GM19452 (cell line): Measurements from ENCODE around the gene NOD2.

ENCODE experiments used
- ATAC-seq: cut with Tn5 transposase; IDR thresholded peaks from one replicate; pipeline ENCODE4 v1.9.1; 2021; ENCODE audit not compliant: unreplicated experiment

The NOD2 gene

GRCh38 chr16:50712560-50712898, 19.1 kb downstream of the NOD2 start:
- ATAC-seq = no peak

GRCh38 chr16:50712956-50713355, 19.6 kb downstream of the NOD2 start:
- ATAC-seq = no peak

DNA sequence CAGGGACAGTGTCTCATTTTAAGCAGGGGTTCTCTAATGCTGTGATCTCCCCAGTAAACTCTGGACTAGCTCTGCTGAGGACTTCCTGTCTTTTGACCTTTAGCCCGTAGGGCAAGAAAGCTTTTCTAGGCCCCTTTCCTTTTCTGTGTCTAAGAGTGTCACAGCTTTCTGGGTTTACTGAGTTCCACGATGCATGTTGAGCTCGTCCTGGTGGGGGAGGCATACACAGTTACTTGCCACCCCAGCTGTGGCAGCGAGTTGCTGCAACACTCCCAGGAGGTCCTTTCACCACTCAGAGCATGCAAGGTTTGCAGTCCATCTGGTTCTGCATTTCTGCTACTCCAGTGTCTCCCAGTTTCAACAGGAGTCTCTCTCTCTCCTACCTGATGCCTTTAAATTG, 23.7 kb downstream of the NOD2 start:
- no peak for ATAC-seq

DNA sequence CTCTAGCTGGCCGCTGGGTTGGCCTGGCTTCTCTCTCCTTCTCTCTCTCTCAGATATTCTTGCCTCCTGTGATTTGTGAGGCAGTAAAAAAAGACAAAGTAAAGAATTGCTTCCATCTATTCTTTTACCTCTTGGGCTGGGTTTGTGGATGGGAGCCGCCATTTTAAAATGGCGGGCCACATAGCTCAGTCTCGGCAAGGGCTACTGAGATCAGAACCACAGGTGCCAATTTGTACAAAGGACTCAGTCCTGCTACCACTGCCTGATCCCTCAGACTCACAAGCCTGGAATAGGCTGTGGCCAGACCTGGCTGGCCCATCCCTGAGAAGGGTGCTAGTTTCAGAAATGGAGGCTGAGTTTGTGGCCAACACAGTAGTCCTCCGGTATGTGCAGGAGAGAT, 24.1 kb downstream of the NOD2 start:
- ATAC-seq = no peak

DNA sequence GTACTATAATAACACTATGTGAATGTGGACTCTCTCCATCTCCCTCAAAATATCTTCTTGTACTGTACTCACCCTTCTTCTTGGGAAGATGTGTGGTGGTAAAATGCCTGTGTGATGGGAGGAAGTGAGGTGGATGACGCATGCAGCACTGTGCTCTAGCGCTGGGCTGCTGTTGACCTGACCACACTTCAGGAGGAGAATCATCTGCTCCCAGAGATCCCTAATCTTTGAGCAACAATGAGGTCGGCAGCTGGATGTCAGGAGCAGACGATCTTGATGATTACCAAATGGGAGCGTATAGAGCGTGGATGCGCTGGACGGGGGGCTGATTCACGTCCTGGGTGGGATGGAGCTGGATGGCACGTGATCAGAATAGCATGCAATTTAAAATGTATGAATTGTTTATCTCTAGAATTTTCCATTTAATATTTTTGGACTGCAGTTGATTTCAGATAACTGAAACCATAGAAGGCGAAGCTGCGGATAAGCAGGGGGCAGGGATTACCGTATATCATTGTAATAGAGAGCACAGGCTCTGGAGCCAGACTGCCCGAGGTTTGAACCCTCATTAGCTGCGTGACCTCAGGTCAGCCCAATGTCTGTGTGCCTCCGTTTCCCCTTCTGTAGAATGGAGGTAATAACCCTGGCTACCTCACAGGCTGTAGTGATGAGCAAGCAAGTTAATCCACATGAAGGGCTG, 24.8 kb downstream of the NOD2 start:
- ATAC-seq = no peak

DNA sequence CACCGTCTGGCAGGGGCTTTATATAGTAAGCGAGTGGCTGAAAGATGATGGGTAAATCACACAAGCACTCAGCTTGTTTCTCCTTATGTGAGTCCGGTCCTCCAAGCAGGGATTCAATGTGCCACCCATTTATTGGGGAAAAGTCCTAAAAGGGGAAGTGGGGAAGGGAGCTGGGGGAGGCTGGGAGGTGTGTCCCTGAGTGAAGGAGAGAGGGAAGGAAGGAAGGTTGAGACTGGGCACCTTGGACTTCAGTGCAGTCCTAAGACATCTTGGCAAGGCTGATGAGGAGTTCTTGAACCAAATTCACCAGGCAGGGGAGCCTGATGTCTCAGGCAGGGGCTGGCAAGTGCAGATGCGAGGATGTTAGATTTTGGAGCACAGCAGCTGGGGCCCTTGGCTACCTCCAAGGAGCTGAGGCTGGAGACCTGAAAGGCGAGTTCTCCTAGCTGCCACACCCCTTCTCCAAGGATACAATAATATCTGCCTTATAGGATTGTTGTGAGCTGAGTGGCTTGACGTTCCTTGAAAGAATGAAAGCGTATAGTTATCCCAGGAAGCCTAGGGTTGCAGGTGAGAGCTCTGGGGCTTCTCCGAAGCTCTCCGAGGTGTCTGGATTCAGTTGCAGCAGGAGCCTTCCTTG, 25.5 kb downstream of the NOD2 start:
- ATAC-seq = no peak

- ATAC-seq = no peak
Observed at GRCh38 chr16:50719401-50720337, 26.3 kb downstream of the NOD2 start.

DNA sequence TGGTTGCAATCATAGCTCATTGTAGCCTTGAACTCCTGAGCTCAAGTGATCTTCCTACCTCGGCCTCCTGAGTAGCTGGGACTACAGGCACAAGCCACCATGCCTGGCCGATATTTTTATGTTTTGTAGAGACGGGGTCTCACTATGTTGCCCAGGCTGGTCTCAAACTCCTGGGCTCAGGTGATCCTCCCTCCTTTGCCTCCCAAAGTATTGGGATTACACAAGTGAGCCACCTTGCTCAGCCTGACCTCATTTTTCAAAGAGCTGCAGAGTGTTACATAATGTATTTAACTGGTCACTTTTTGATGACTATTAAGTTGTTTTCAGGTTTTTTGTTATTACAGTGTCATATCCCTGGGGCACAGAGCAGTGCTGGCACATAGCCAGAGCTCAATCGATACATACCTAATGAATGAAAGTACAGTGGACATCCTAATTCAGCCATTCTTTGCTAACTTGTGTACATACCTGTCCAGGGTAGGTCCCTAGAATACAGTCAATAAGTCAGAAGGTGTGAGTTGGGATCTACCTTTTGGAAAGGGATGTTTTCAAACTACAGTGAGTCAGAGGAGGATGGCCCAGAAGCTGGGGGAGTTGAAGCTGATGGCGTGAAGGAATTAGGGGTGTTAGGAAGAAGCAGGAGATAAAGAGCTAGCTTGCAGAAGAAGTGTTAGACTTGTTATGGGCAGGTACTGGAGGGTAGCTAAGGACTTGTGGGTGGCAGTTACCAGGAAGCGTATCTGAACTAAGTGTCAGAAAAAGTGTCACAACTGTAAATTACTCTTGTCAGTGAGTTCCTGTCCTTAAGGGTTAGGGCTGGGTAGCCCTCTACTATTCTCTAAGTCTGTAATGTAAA, 28.4 kb downstream of the NOD2 start:
- ATAC-seq = no peak

DNA sequence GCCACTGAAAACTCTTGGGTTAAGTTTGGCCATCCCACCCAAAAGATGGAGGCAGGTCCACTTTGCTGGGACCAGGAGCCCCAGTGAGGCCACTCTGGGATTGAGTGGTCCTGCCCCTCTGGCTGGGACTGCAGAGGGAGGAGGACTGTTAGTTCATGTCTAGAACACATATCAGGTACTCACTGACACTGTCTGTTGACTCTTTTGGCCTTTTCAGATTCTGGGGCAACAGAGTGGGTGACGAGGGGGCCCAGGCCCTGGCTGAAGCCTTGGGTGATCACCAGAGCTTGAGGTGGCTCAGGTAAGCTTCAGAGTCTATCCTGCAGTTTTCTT, 29.0 kb downstream of the NOD2 start:
- ATAC-seq = no peak

- ATAC-seq = no peak
Observed at GRCh38 chr16:50722960-50723359, 29.6 kb downstream of the NOD2 start.

GRCh38 chr16:50724306-50724705, 30.9 kb downstream of the NOD2 start:
- ATAC-seq = no peak

- ATAC-seq = no peak
Observed at GRCh38 chr16:50731130-50731988, 38.0 kb downstream of the NOD2 start.

DNA sequence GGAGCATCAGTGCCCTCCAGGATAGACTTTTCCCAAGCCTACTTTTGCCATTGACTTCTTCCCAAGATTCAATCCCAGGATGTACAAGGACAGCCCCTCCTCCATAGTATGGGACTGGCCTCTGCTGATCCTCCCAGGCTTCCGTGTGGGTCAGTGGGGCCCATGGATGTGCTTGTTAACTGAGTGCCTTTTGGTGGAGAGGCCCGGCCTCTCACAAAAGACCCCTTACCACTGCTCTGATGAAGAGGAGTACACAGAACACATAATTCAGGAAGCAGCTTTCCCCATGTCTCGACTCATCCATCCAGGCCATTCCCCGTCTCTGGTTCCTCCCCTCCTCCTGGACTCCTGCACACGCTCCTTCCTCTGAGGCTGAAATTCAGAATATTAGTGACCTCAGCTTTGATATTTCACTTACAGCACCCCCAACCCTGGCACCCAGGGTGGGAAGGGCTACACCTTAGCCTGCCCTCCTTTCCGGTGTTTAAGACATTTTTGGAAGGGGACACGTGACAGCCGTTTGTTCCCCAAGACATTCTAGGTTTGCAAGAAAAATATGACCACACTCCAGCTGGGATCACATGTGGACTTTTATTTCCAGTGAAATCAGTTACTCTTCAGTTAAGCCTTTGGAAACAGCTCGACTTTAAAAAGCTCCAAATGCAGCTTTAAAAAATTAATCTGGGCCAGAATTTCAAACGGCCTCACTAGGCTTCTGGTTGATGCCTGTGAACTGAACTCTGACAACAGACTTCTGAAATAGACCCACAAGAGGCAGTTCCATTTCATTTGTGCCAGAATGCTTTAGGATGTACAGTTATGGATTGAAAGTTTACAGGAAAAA, 38.8 kb downstream of the NOD2 start:
- ATAC-seq = no peak

DNA sequence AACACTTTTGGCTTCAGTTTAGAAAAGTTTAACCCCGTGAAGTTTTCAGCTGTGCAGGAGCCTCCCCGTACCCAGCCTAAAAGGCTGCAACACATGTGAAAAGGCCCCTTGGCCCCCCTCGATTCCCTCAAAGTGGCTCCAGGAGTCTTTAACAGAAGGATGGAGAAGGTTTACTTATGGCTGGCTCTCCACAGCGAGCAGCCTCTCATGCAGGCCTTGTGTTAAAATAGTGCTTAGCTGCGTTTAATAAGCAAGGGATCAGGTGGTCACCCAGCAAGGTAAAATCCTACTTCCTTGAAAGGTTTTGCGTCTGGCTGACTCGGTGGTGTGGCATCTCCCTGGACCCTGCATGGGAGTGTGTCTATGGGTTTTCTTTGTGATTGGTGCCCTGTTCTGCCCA, 40.1 kb downstream of the NOD2 start:
- ATAC-seq = no peak

DNA sequence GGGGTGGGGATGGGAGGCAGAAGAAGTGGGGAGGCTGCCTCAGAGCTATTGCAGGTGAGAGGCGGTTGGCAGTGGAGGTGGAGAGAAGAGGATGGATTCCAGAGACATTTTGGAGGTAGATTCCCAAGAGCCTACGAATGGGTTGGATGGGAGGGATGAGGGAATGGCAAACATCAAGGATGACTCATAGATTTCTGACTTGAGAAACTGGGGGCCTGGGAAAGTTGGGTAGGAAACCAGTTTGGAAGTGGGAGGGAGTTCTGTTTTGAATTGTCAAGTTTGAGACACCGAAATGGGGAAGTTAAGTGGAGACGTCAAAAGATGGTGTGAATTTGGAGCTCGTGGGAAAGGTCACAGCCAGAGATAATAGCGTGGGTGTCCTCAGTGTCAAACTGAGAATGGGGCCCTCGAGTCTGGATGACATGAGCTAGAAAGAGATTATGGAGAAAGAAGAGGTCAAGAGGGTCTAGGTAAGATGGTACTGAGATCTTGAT, 42.3 kb downstream of the NOD2 start:
- ATAC-seq = no peak

DNA sequence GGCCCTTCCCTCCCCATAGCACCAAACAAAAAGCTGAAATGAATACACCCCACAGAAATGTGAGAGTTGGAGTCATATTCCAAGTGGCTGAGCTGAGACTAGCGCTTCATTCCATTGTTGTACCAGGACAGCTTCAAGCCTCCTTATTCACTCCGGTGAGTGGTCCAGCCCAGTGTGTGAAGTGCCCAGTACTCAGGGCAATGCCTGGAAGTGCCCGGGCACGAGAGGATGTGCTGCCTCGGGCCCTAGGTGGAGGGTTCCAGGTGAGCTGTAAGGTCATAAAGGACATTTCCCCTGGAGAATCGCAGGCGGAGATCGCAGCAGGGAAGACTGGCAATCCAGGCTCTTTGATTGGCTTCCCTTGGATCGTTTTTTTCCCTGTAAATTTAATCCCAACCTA, 43.0 kb downstream of the NOD2 start:
- no peak for ATAC-seq

GRCh38 chr16:50737420-50737959, 44.1 kb downstream of the NOD2 start:
- no peak for ATAC-seq

DNA sequence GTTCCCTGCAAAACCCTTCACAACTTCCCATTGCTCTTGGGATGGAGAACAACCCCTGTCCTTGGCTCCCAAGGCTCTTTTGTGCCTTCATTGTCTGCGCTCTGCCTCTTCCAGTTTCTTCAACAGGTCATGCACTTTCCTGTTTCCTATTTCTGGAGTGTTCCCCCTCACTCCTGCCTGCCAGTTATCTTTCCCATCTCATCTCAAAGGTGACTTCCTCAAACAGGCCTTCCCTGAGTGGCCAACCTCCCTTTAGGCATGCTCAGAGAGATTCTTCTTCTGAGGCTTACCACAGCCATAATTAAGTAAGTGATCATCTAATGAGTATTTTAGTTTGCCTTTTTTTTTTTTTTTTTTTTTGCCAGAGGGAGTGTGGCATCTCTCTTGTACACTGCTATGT, 45.6 kb downstream of the NOD2 start:
- ATAC-seq = no peak

GRCh38 chr16:50740736-50741135, 47.3 kb downstream of the NOD2 start:
- ATAC-seq = no peak
